Right cardiac atrium (tissue), 5 donors: ENCODE measurements around the gene PDE11A. TPM values are rescaled to one million over a fixed set of nuclear protein-coding genes. Genes with fewer than 3 reads are reported as not detected.
A peak's percentile ranks its signal among the peaks of the same experiment; 100 is the strongest.

Source experiments
- ATAC-seq, 2 donors: fragments of 200-7000 bp; cut with Tn5 transposase; one replicate each; pipeline versions ENCODE4 v1.8.0 to v1.9.1; 2020; ENCODE audit warnings: moderate library complexity in 2 of 2, mild to moderate bottlenecking in 1 of 2
- DNase-seq, 3 donors: peaks; one replicate each; pipeline ENCODE4 v3.0.0-alpha.2; 2020
- H3K27ac ChIP-seq: one replicate; pipeline ENCODE4 v1.5.1; 2013; ENCODE audit warnings: mild to moderate bottlenecking, low read length, control low read depth, moderate library complexity
- H3K27me3 ChIP-seq: one replicate; pipeline ENCODE4 v1.6.1; 2013; ENCODE audit not compliant: control insufficient read depth, insufficient read depth
- H3K4me1 ChIP-seq: one replicate; pipeline ENCODE4 v1.6.1; 2013; ENCODE audit warnings: low read length; ENCODE audit not compliant: control insufficient read depth, insufficient read depth
- H3K4me3 ChIP-seq: one replicate; pipeline ENCODE4 v1.5.1; 2013; ENCODE audit warnings: low read length, control low read depth
- H3K9me3 ChIP-seq: one replicate; pipeline ENCODE4 v1.6.1; 2013; ENCODE audit warnings: low read length; ENCODE audit not compliant: control insufficient read depth
- WGBS: extraction: QIAGEN DNeasy Blood & Tissue Kit; methylation state at CpG from one replicate; pipeline ENCODE4 v1.1.7; 2013; 5-methylcytosine and 5-hydroxymethylcytosine counted together
- intact Hi-C, 4 donors: fragments of 100-400 bp; cut with DNase I; formaldehyde crosslinking; loops; one replicate each; pipeline versions ENCODE4 v1.11.0 to v1.14.0; 2022 to 2023
- polyA plus RNA-seq: library from polyadenylated mRNA; stranded (reverse); fragments of 200-250 nt; gene quantifications from one replicate; pipeline ENCODE4 v1.2.3, GENCODE V29; 2013
- total RNA-seq, 4 donors: library from RNA; stranded (reverse); fragmentation: NEBNext Ultra II Directional; extraction: Animal tissue kit (Norgen Biotek cat#: 25700); gene quantifications; one replicate each; pipeline ENCODE4 v1.2.1, GENCODE V29; 2021
- donor health status: healthy with polysubstance abuse.
- donor health status: DM: no; HTN: yes; CAD: no.
- donor health status: DM: no; HTN: no; CAD: no.
- donor health status: DM: no; HTN: yes; CAD: no; lungs with severe emphysema.
- donor health status: DM: yes; HTN: yes; CAD: no.

PDE11A gene
- total and polyA plus RNA-seq, 5 donors: 0.08 to 0.63 (median 0.18) TPM

DNA sequence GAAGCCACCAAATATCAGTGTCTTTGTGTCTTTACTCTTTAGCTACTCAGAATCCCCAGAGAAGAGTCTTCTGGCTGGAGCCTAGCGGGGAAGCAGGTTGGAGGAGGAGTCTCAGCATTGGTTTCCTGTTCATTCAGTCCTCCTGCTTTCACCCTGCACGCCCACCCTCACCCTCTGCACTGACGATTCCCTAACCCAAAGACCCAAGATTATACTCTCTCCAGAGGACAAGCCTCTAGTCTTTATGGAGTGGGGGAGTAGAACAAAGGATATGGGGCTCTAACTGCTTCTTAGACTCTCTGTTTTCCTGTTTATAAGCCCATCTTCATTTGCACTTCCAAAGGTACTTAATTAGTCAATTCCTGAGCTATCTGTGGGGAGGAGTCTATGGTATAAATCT is 341.2 kb downstream of the PDE11A start:
- ATAC-seq: no peak
- intact Hi-C loops: no loop called here
- no peak for DNase-seq

DNA sequence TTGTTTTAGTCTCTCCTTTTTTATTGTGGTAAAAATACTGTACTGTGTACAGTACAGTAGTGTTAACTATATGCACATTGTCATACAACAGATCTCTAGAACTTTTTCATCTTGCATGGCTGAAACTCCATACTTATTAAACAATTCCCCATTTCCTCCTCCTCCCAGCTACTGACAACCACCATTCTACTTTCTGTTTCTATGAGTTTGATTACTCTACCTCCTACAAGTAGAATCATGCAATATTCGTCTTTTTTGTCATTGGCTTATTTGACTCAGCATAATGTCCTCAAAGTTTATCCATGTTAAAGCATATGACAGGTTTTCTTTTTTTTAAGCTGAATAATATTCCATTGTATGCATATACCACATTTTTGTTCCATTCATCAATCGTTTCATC is 341.8 kb downstream of the PDE11A start:
- H3K4me3 ChIP-seq: no peak overlapping the region
- no peaks in the 10 kb centered on the region for H3K9me3 ChIP-seq
- intact Hi-C loops: no loop called here
- 80% methylated on average over 2 of the region's 2 CpGs for WGBS
- no peak for DNase-seq
- H3K27me3 ChIP-seq: no peaks in the 10 kb centered on the region
- no peak overlapping the region for H3K27ac ChIP-seq
- no peaks in the 10 kb centered on the region for H3K4me1 ChIP-seq
- no peak for ATAC-seq

More for the DNA sequence above, 341.2 kb downstream of the PDE11A start:
- Histone ChIP-seq H3K4me3 (no peak overlapping the region), H3K27ac (no peak overlapping the region), H3K4me1 (no peaks in the 10 kb centered on the region), H3K27me3 (no peaks in the 10 kb centered on the region), H3K9me3 (no peaks in the 10 kb centered on the region)
- WGBS: 60% methylated on average over 3 of the region's 3 CpGs

DNA sequence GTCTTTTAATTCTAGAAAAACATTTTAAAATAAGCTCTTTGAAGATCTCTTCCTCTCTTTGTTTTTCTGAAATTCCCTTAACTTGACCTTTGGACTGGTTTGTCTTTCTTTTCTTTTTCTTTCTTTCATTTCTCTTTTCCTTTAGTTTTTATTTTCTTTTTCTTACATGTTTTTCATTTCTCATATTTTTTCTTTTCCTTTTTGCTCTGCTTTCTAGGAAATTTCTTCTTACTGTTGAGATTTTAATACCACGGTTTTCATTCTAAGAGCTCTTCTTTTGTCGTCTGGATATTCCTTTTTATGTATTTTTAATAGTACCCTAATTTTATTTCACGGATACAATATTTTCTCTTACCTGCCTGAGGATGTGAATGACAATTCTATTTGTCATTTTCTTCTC is 342.2 kb downstream of the PDE11A start:
- WGBS: 88% methylated on average over 3 of the region's 3 CpGs
- no peak overlapping the region for H3K4me3 ChIP-seq
- intact Hi-C loops: no loop called here
- no peak overlapping the region for H3K27ac ChIP-seq
- no peaks in the 10 kb centered on the region for H3K4me1 ChIP-seq
- ATAC-seq (no peak), DNase-seq (no peak)
- no peaks in the 10 kb centered on the region for H3K27me3 ChIP-seq
- no peaks in the 10 kb centered on the region for H3K9me3 ChIP-seq

DNA sequence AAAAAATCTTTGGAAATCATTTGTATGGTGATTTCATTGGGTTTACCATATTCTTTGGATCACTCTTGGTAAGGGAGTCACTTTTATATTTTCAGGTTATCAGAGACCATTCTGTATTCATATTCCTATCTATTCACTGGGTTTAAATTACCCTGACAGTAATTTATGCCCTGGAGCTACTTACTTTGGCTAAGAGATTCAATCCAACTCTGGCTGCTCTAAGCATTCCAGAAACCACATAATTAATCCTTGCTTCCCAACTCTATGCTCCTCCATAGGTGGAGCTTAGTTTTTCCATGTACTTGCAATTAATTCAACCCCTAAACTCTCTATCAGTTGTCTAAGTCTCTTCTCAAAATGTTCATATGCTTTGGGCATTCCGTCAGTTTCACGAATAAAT is 343.7 kb downstream of the PDE11A start:
- H3K27me3 ChIP-seq: no peaks in the 10 kb centered on the region
- no peak for ATAC-seq
- 89% methylated on average over 2 of the region's 2 CpGs for WGBS
- H3K27ac ChIP-seq: no peak overlapping the region
- no peaks in the 10 kb centered on the region for H3K9me3 ChIP-seq
- intact Hi-C loops: loop anchor here in 3 of 4 donors (10.0 kb wide), 2 partner anchors 234 to 244 kb away; no protein-coding TSS in a partner anchor
- no peak for DNase-seq
- H3K4me1 ChIP-seq: no peaks in the 10 kb centered on the region
- no peak overlapping the region for H3K4me3 ChIP-seq

DNA sequence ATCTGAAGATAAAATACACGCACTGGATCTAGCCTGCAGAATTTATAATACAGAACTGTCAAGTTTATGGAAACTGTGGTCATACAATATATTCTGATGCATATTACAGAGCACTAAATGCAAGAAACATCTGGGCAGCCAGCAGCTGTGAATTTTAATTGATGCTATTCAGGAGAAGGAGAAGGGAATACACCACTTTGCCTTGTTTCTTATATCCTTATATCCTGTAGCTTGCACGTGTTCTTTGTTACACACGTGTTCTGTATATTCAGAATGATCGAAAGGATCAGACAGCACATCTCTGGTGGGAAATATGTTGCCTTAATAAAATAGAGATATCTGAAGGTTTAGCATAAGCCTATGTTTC is 344.2 kb downstream of the PDE11A start:
- intact Hi-C loops: loop anchor here in 3 of 4 donors (10.0 kb wide), 2 partner anchors 234 to 244 kb away; no protein-coding TSS in a partner anchor
- Histone ChIP-seq H3K4me3 (no peak overlapping the region), H3K27ac (no peak overlapping the region), H3K9me3 (no peaks in the 10 kb centered on the region), H3K27me3 (no peaks in the 10 kb centered on the region), H3K4me1 (no peaks in the 10 kb centered on the region)
- WGBS: 78% methylated on average over 4 of the region's 4 CpGs
- DNase-seq (no peak), ATAC-seq (no peak)

DNA sequence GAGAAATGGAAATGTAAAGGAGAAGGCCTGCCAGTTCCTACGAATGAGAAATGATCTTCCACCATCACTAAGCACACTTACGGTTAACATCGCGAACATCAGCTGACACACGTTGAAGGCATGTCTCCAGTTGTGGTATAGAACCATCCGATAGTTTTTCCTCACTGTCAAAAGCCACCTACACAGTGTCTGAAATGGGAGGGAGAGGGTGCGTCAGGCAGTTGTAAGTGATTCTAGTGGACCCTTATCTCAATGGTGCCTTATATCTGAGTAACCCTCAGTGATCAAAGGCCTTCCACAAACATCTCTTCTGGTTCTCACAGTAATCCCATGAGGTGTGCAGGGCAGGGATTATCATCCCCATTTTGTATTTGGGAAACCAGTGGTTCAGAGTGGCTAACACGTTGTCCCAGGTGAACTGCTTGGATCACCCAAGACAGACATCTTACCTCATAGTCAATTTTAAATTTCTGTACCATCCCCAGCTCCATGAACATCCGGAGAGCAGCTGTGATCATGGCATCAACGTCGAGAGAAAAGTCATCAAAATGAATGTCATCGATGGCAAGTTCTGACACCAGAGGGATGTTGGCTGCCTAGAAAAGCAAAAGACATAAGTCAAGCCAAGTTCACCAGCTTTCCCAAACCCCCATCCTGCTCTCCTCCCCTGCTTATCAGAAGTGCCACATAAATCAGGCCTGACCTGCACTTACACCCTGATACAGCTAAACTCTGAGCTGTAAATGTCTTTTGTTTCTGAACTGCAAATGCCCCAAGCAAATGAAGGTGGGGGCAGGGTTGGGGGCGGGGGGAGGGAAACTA is 344.8 kb downstream of the PDE11A start:
- intact Hi-C loops: loop anchor here in 3 of 4 donors (10.0 kb wide), 2 partner anchors 233 to 243 kb away; no protein-coding TSS in a partner anchor
- Histone ChIP-seq H3K4me3 (no peak overlapping the region), H3K4me1 (no peaks in the 10 kb centered on the region), H3K9me3 (no peaks in the 10 kb centered on the region), H3K27ac (no peak overlapping the region), H3K27me3 (no peaks in the 10 kb centered on the region)
- ATAC-seq: peak in 1 of 2 donors; percentile 25
- 69% methylated on average over 13 of the region's 13 CpGs for WGBS
- DNase-seq: no peak

DNA sequence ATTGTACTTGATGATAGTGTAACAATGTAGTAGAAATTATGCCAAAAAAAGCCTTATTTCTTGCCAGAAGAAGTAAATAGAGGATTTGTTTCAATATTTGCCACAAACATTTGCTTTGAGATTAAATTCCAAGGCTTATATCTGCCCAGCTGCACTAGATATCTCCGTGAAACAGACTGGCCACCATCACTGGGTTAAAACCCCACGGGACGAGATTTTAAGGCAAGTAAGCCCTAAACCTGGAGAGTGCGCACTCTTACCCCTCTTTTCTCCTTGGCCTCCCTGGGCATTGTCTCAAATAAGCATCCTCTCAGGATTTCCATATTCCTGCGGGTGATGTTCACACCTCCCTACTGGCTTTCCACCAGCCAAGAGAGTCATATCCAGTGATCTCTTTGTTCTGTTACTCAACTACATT is 345.6 kb downstream of the PDE11A start:
- H3K4me1 ChIP-seq: no peaks in the 10 kb centered on the region
- 53% methylated on average over 5 of the region's 5 CpGs for WGBS
- no peak overlapping the region for H3K4me3 ChIP-seq
- DNase-seq: no peak
- H3K27me3 ChIP-seq: no peaks in the 10 kb centered on the region
- no peak overlapping the region for H3K27ac ChIP-seq
- H3K9me3 ChIP-seq: no peaks in the 10 kb centered on the region
- intact Hi-C loops: loop anchor here in 3 of 4 donors (10.0 kb wide), 2 partner anchors 232 to 242 kb away; no protein-coding TSS in a partner anchor
- peak; percentile 45 to 68 for ATAC-seq

DNA sequence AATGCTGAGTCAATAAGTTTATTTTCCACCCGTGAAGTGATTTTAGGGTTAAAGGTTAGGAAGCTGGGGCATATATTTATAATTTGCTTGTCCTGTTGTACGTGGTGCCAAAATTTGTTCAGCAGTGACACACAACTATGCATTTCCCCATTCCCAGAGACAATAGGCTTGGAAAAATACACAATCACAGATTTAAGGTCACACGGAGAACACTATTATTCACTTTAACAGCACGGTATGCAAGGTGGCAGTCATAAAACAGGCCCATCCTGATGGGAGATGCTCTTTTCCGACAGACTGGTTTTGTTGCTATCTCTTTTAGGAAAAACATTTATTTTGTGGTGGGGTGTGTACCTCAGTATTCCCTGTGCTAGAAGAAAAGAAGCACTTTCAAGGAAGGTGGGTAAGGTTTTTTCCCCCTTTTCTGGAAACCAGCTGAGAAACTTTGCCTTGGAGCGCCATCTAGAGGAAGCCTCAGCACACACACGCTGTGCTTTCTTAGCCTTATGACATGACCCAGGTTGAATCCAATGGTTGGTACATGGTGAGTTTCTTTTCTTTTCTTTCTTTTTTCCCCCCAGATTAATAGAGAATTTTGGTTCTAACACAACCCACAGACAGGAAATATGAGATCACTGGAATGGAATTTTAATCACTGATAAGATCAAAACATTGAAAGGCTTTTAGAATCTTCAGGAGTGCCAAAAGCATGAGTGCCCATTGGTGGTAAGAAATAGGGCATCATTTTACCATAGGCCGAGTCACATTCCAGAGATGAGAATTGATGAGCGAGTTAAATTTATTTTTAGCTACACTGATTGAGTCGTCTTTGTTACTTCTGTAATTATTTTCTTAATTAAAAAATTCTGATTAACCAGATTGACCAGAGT is 347.9 kb downstream of the PDE11A start:
- intact Hi-C loops: loop anchor here in 3 of 4 donors (10.0 kb wide), 2 partner anchors 230 to 240 kb away; no protein-coding TSS in a partner anchor

DNA sequence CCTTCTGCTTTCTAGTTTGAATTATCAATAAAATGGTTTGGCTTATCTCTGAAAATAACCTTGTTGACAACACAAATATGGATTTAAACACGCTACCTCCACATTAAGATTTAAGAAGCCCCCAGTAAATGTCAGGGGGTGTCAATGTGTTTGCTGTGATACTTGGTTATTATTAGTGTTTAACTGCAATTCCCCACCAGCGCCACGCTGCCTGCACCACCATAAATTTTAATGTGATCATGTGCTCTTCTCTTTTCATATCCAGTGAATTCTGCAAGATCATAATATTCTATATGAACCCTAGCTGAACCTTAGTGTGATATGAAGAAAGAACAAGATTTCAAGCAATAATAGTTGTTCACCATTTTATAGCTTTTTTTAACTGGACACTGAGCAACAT is 349.3 kb downstream of the PDE11A start:
- DNase-seq (no peak), ATAC-seq (no peak)
- Histone ChIP-seq H3K27me3 (no peaks in the 10 kb centered on the region), H3K4me1 (no peaks in the 10 kb centered on the region), H3K9me3 (no peaks in the 10 kb centered on the region), H3K27ac (no peak overlapping the region), H3K4me3 (no peak overlapping the region)
- WGBS: 92% methylated on average over 3 of the region's 3 CpGs
- intact Hi-C loops: loop anchor here in 3 of 4 donors (10.0 kb wide), 2 partner anchors 228 to 238 kb away; no protein-coding TSS in a partner anchor

More for the DNA sequence above, 347.9 kb downstream of the PDE11A start:
- no peaks in the 10 kb centered on the region for H3K4me1 ChIP-seq
- no peak overlapping the region for H3K4me3 ChIP-seq
- DNase-seq: peak; percentile 29 to 64 (median 53)
- no peak overlapping the region for H3K27ac ChIP-seq
- ATAC-seq: peak; percentile 51 to 81
- 36% methylated on average over 10 of the region's 10 CpGs for WGBS
- H3K27me3 ChIP-seq: no peaks in the 10 kb centered on the region
- no peaks in the 10 kb centered on the region for H3K9me3 ChIP-seq

DNA sequence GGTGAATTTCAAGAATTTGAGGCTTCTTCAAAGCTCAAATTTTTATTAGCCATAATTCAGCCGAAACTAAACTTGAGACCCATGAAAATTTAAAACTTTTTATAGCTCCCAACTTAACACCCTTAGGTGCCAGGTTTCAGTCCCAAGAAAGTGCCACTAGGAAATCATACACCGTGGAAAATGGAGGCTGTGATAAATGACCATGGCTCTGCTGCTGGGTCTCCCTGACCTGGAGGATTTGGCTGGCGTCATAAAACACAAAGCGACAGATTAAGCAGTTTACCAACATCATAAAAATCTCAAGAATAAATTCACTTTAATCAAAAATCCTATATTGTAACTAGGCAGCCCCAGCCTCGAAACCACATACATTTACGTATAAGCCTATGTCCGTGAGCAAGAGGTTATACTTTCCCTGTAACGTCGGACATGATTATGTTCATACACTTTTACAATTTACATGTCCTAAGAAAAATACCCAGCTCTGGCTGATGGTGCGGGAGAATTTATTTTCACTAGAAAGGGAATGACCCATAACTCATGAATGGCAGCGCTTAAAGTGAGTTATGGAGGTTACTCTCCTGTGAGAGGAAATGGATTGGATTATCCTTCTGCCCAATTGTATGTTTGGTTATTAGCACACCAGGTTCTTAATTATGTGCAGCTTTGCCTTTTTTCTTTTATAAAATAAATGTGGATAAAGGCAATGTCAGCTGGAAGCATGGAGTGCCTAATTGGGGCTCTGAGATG is 350.6 kb downstream of the PDE11A start:
- H3K4me1 ChIP-seq: no peaks in the 10 kb centered on the region
- ATAC-seq (no peak), DNase-seq (no peak)
- intact Hi-C loops: loop anchor here in 3 of 4 donors (10.0 kb wide), 2 partner anchors 227 to 237 kb away; no protein-coding TSS in a partner anchor
- H3K27ac ChIP-seq: no peak overlapping the region
- H3K9me3 ChIP-seq: no peaks in the 10 kb centered on the region
- no peaks in the 10 kb centered on the region for H3K27me3 ChIP-seq
- H3K4me3 ChIP-seq: no peak overlapping the region
- 85% methylated on average over 11 of the region's 11 CpGs for WGBS
